ENCODE data around the gene TLCD1.

TLCD1 gene, protein sequence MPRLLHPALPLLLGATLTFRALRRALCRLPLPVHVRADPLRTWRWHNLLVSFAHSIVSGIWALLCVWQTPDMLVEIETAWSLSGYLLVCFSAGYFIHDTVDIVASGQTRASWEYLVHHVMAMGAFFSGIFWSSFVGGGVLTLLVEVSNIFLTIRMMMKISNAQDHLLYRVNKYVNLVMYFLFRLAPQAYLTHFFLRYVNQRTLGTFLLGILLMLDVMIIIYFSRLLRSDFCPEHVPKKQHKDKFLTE

GRCh38 chr17:28726226-28726626 is at the start of gene TLCD1:
Gene TLCD1, minus strand, starts transcription at chr17:28726233. Its CDS starts 136 bp downstream, at chr17:28726097.
- DNase-seq: peak; percentile 89

- DNase-seq: no peak
These were observed 48.2 kb upstream of the TLCD1 start for GRCh38 chr17:28774206-28774605.

- DNase-seq: no peak
These were observed 47.7 kb upstream of the TLCD1 start for GRCh38 chr17:28773736-28774135.

- DNase-seq: no peak
These were observed 39.0 kb upstream of the TLCD1 start for GRCh38 chr17:28765038-28765437.

GRCh38 chr17:28763804-28764266 is 37.8 kb upstream of the TLCD1 start:
- DNase-seq: peak; percentile 87

DNA sequence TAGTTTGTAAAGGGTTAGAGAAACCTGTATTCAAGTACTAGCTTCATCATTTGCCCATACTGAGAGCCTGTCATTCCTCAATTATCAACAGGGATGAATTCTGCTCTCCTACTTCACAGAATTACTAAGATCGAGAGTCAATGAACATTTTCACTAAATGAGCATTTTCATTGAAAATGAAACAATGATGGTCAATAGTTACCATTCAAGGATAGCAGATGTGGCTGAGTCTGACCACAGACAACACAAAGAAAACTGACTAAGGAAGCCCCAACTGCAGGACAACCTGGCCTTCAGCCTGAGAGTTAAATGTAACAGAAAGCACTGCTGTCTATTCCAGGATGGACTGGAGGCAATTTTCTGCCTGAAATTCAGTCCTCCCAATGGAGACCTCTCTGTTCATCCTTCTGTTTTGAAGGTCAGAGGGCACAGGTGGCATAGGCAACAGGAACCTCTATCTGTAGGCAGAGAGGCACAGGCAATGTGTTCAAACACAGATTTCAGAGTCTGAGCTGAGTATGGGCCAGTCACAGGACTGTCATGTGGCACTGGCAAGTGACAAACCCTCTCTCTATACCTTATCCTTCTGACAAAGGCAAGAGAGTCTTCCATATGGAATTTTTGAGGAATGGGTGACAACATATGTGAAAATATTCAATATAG is 37.2 kb upstream of the TLCD1 start:
- no peak for DNase-seq

DNA sequence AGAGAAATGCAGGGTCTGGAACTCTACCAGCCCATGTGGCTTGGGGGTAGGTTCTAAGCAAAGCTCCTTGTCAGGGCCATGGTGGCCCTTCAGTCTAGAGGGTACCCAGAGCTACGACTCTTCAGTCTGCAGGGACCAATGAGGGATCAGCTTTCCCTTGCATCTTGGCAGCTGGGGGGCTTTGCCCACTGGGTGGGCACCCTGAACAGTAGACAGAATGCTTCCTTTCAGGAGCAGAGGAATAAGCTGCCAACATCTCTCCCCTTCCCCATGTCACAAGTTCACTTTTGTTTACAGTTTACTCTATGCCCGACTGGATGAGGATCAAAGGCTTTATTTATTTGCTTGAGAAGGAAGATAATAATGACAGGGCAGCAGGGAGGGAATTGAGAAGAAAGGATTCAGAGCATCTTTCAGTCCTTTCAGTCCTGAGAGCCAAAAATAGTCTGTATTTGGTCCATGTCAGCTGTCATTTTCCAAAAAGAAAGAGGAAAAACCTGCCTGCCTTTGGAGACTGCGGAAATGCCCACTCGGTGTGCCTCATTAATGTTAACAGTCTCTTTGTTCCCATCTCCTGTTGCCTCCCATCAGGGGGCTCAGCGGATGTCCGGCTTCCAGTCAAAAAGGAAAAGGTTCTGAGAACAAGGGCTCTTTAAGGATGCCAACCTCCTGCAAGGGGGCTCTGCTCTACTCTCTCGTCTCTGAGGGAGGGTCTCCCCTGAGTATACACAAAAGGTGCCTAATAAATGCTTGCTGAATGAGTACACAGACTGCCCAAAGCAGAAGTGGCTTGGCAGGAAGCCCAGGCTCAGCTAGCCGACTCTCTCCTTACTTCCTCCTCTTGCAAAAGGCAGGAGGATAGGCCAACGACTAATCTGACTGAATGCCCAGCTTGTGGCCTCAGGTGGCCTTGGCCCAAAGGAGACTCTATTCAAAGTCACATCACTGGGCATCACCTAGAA is 34.8 kb upstream of the TLCD1 start:
- no peak for DNase-seq

DNA sequence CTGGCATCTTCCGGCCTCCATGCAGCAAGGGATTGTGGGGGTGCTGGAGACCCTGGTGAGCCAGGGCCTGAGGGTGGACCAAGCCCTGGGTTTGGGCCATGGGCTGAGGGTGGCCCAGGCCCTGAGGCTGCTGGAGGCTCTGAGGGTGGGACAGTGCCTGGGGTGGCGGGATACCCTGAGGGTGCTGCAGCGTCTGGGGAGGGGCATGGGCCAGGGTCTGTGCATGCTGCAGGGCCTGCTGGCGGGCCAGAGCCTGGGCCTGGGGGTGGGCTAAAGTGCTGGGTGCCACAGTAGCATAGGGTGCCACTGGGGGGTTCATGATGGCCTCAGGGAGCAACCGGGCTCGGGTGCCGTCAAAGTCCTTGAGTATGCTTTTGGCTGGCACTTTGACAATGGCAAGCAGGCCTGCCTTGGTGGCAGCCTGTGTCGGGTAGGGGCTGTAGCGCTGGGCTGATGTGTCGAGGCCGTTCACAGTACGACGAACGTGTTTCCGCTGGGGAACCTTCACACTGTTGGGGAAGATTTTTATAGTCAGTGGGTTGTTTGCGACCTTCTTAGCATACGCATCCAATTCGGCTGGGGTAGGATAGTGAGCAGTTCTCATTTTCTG is 33.3 kb upstream of the TLCD1 start:
- DNase-seq: no peak

GRCh38 chr17:28758411-28759121 is 32.5 kb upstream of the TLCD1 start:
- DNase-seq: no peak

DNA sequence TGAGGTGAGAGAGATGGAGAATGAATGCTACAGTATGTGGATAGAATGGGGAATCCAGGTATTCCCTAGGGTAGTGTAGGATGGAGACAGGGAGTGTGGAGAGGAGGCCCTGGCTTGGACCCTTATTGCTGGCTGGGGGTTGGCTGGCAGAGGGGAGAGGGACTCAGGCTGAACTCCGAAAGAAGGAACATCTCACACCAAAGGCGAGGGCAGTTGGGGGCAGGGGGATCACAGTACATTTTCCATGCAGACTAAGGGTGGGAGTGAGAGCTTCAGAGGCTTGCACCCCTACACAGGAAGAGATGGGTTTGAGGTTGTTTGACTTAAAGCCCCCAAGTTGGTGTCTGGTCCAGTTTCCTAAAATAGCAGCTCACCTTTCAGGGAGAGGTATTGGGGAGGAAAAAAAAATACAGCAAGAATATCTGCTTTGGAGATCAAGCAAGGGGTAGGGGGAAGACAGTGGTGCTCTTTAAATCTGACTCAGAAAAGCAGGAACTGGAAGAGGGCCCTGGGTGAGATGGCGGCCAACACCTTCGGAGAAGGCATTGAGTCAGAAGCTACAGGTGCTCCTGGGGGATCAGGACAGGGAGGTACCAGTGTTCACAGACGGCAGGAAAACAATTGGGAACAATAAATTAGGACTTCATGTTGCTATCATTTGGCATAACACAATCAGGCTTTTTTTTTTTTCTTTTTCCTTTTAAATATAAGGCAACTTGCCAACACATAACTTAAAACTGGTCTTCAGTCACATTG is 30.2 kb upstream of the TLCD1 start:
- DNase-seq: no peak

- no peak for DNase-seq
These were observed 29.5 kb upstream of the TLCD1 start for GRCh38 chr17:28755486-28755885.

DNA sequence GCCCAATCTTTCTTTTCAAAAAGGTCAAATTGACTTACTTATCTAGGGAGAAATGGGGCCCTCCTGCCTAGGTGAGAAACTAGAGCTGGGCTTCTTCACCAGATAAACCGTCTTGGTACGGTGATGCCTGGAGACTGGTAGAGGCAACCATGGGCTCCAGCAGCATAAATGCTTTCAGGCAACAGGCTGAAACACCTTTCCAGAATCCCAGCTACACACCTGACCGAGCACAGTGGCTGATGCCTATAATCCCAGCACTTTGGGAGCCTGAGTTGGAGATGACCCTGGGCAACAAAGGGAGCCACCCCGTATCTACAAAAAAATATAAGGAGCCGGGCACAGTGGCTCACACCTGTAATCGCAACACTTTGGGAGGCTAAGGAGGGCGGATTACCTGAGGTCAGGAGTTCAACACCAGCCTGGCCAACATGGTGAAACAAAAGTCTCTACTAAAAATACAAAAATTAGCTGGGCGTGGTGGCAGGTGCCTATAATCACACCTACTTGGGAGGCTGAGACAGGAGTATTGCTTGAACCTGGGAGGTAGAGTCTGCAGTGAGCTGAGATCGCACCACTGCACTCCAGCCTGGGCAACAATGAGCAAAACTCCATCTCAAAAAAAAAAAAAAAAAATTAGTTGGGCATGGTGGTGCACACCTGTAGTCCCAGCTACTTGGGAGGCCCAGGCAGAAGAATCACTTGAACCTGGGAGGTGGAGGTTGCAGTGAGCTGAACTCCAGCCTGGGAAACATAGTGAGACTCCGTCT is 25.8 kb upstream of the TLCD1 start:
- no peak for DNase-seq

- DNase-seq: peak; percentile 93
These were observed 24.4 kb upstream of the TLCD1 start for GRCh38 chr17:28750178-28751047.

- no peak for DNase-seq
These were observed 23.6 kb upstream of the TLCD1 start for GRCh38 chr17:28749516-28750177.

GRCh38 chr17:28748852-28749515 is 23.0 kb upstream of the TLCD1 start:
- DNase-seq: no peak

DNA sequence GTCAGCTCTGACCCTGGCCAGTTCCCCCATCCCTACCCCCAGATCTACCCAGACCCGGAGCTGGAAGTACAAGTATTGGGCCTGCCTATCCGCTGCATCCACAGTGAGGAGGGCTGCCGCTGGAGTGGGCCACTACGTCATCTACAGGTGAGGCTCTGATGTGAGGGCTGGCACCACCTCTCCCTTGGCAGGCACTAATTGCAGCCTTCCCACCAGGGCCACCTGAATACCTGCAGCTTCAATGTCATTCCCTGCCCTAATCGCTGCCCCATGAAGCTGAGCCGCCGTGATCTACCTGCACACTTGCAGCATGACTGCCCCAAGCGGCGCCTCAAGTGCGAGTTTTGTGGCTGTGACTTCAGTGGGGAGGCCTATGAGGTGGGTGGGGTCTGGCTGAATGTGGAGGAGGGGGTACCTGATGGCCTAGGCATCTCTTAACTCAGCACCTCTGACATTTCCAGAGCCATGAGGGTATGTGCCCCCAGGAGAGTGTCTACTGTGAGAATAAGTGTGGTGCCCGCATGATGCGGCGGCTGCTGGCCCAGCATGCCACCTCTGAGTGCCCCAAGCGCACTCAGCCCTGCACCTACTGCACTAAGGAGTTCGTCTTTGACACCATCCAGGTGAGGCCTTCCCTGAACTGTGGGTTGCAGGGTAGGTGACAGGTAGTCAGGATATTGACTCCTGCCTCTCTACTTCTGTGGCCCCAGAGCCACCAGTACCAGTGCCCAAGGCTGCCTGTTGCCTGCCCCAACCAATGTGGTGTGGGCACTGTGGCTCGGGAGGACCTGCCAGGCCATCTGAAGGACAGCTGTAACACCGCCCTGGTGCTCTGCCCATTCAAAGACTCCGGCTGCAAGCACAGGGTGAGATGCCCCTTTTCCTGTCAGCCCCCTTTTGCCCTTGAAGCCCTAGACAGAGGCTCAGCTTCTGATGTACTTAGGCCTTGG is 22.0 kb upstream of the TLCD1 start:
- DNase-seq: no peak

- no peak for DNase-seq
These were observed 21.1 kb upstream of the TLCD1 start for GRCh38 chr17:28747051-28747691.
